Measurements from ENCODE around the gene GPR132.
A peak's percentile ranks its signal among the peaks of the same experiment; 100 is the strongest.
"Not testable (repeated sequence)": the region's sequence is repeated elsewhere in the genome, so short reads cannot be mapped to it uniquely, and the experiment has no call there.

GPR132 gene

GRCh38 chr14:105090493-105091053 lies 25.3 kb upstream of the GPR132 start:
- peak; percentile 73 for DNase-seq

DNA sequence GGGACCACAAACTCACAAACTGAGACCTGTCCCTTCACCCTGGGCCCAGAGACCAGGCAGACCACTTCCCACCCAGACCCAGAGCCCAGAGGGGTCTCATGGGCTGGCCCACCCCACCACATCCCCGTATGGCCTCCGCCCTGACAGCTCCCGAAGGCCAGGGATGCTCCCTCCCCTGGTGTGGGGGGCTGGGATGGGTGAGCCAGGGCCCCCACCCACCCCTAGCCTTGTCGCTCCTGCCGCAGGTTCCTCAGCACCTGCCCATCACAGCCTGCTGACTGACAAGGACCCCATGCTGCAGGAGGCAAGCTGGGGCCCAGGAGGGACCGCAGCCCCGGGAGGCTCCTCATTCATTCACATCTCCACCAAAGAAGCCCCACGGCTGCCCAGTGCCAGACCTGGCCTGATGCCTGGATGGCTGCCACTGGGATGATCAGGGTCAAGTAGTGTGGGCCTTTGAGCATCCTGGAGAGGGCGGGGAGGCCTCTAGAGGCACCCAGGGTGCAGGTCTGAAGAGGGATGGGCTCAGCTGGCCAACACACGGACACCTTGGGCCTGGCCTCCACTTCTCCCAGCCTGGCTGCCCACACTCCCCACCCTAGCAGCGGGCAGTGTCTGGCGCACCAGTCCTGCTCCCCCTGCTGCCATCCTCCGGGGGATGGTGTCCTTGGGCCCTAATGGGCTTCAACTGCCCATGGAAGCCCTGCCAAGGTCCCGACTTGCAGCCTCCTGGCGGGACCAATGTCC lies 24.7 kb upstream of the GPR132 start:
- no peak for DNase-seq

DNA sequence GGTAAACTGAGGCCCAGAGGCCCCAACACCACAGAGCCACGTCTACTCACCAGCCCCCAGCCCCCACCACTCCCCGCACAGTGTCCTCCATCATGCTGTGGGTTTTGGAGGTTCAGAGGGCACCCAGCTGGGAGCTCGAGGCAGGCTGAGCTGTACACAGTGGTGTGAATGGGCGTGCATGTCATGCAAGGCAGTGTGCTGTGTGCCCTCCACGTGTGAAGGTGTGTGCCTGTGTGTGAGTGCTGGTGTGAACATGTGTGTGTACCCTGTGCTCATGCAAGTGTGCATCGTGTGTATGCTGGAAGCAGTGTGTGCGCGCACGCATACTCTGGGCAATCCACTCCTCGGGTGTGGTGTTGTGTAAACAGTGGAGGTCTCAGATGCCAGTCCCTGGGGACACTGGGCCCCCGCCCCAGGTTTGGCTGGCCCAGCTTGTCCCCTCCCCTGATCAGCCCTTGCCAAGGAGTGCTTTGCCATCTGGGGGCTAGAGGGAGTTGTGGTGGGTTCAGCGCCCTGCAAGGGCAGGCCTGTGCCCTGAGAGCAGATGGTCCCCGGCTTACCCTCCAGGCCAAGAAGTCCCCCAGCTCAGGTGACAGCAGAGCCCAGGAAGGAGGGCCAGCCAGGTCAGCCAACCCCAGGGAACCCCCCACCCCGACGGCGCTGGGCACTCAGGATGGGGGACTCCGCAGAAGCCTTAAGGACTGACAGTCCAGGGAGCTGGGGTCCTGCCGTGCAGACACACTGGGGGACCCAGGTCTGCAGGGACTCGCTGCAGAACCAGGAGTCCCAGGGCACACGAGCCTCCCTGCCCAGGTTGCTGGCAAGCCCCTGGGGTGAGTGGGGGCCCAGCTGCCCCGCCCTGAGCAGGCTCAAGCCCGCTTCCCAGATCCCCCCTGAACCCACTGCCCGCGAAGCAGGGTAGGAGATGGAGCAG lies 23.8 kb upstream of the GPR132 start:
- no peak for DNase-seq

- no peak for DNase-seq
Observed at GRCh38 chr14:105087963-105088811, 23.0 kb upstream of the GPR132 start.

DNA sequence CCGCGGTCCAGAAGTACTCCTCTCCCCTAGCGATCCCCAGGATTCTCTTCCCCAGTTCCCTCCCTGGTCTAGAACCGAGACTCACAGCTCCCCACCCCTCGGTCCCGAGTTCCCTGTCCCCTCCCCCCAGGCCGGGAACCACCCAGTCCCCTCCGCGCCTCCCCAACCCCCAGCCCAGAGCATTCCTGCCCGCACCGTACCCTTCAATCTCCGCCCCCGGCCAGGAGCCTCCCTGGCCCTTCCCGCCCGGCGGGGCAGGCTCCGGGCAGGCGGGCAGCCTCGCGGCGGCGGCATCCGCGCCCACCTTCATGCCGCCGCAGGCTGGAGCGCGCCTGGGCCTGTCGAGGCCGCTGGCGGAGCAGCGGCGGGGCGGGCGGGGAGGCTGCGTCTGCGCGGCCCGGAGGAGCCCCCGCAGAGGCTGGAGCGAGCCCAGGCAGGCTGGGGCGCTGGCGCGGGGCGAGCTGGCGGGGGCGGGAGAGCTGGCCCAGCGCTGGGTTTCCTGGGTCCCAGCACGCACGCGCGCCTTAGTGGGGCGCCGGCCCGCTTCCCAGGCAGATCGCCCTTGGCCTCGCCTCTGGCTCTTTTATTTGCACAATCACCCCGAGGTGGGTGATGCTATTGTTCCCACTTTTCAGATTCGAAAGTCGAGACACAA lies 22.2 kb upstream of the GPR132 start:
- DNase-seq: no peak

- peak; percentile 78 for DNase-seq
Observed at GRCh38 chr14:105086833-105087307, 21.6 kb upstream of the GPR132 start.

GRCh38 chr14:105085766-105086165 lies 20.5 kb upstream of the GPR132 start:
- DNase-seq: no peak

DNA sequence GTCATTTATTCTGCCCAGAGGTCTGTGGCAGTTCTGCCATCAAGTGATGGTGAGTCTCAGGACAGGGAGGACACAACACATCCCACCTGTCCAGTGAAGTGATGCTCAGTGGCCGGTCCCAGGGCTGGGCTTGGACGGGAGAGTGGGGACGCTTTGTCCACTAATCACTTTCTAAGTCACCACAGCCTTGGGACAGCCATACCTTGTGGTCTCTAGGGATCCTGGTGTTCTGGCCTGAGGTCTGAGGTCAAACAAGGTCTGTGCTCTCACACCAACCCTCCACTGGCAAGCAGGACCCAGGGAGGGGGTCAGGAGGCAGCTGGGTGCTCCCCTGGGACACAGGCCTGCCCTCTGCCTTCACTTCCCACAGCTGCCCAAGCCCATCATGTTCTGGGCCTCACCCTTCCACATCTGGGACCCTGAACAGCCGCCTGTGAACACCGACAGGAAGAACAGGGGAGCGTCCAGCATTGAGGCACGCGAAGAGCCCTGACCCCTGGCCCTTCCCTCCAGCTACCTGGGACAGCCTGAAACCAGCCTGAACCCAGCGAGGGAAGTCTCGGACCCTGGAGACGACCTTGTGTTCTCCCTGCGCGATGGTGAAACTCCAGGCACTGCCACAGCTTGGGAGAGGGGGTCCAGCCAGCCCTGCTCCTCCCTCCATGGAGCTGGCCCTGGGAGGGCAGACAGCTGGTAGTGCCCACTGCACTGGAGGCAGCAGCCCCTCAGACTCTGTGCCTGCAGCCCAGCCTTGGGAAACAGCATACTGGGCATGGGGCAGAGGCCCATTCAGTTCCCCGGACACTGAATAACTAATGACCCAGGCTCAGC lies 19.7 kb upstream of the GPR132 start:
- no peak for DNase-seq

DNA sequence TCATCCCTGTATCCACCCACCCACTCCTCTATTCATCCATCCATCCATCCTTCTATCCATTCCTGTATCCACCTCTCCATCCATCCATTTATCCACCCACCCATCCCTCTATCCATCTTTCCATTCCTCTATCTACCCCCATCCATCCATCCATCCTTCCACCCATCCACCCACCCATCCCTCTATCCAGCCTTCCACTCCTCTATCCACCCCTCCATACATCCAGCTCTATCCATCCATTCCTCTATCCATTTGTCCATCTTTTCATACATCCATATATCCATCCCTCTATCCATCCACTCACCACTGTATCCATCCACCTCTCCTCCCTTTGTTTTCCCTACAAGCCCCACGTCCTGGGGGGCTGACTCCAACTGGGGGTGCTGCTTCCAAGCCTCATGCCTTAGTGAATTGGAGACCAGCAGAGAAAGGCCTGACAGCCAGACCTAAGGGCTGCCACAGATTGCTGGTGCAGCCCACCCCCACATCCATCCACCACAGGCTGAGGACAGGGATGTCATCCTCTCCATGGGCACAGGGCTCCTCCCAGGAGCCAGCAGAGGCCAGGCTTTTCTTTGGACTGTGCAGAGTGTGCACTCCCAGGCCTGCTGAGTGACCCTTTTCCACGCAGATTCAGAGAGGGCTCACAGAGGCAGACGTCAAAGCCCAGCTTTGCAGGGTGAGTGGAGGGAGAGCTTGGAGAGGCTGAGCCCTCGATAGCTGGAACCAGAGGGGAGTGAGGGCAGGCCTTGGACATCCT lies 18.9 kb upstream of the GPR132 start:
- DNase-seq: no peak

- DNase-seq: no peak
Observed at GRCh38 chr14:105082703-105083102, 17.5 kb upstream of the GPR132 start.

DNA sequence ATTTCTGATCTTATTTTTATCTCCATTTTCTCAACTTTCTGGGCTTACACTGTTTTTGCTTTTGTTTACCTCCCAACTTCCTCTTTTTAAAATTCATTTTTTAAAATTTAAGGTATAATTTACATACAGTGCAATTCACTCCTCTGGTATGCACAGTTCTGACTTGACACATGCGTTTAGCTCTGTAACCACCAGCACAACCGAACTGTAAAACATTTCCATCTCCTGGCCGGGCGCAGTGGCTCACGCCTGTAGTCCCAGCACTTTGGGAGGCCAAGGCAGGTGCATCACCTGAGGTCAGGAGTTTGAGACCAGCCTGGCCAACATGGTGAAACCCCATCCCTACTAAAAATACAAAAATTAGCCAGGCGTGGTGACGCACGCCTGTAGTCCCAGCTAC lies 16.2 kb upstream of the GPR132 start:
- not testable (repeated sequence) for DNase-seq

DNA sequence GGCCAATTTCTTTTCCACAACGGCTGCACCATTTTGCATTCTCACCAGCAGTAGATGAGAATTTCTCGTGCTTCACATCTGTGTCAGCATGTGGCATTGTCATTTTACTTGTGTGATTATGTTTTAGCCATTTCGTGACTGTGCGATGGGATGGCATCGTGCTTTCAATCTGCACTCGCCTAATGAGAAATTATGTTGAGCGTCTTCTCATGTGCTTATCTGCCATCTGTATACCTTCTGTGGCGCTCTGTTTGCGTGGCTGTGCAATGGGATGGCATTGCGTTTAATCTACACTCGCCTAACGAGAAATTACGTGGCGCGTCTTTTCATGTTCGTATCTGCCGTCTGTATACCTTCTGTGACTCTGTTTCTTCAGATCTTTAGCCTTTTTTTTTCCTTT lies 14.9 kb upstream of the GPR132 start:
- no peak for DNase-seq

DNA sequence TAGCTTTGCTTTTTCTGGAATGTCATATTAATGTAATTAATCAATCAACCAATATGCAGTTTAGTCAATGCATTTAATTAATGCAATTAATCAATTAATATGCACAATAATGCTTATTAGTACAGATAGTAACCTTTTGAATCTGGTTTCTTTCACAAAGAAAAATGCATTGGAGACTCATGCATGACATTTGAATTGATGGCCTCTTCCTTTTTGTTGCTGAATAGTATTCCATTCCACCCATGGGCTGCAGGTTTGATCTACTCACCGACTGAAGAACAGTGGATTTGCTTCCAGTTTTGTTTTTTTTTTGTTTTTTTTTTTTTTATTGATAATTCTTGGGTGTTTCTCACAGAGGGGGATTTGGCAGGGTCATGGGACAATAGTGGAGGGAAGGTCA lies 13.1 kb upstream of the GPR132 start:
- DNase-seq: no peak

DNA sequence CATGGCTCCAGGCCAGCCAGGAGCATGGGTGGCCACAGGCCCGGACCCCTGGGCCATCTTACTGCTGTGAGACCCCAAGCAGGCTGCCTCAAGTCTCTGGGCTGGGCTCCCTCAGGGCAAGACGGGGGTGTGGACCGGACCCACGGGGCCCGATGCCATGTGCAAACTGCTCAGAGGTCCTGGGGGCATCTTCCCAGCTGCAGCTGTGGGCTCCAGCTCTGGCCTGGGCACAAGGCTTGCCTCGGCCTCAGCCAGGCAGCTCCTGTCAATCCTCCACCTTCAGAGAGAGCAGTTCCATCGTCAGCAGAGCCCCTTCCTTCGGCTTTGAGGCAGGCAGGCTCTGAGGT lies 12.4 kb upstream of the GPR132 start:
- no peak for DNase-seq

- DNase-seq: no peak
Observed at GRCh38 chr14:105076805-105077648, 11.8 kb upstream of the GPR132 start.

DNA sequence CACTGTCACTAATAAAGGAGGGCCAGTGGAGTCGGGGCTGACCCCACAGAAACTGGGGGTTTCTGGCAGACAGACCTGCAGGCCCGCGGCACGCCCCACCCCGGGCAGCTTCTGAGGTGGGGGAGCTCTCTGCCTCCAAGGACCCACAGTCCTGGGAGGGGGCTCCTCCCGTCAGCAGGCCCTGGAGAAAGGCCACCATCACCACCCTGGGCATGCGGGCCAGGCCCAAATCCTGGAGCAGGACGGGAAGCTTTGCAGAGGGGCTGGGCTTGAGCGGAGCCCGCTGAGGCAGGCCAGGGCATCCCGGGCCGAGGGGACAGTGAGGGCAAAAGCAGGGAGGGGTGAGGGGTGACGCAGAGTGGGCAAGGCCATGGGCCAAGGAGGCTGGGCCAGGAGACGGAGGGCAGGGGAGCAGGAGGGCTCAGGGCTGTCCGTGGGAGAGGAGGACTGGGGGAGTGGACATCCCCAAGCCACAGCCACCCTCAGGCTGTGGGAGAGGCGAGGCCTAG lies 11.1 kb upstream of the GPR132 start:
- no peak for DNase-seq

DNA sequence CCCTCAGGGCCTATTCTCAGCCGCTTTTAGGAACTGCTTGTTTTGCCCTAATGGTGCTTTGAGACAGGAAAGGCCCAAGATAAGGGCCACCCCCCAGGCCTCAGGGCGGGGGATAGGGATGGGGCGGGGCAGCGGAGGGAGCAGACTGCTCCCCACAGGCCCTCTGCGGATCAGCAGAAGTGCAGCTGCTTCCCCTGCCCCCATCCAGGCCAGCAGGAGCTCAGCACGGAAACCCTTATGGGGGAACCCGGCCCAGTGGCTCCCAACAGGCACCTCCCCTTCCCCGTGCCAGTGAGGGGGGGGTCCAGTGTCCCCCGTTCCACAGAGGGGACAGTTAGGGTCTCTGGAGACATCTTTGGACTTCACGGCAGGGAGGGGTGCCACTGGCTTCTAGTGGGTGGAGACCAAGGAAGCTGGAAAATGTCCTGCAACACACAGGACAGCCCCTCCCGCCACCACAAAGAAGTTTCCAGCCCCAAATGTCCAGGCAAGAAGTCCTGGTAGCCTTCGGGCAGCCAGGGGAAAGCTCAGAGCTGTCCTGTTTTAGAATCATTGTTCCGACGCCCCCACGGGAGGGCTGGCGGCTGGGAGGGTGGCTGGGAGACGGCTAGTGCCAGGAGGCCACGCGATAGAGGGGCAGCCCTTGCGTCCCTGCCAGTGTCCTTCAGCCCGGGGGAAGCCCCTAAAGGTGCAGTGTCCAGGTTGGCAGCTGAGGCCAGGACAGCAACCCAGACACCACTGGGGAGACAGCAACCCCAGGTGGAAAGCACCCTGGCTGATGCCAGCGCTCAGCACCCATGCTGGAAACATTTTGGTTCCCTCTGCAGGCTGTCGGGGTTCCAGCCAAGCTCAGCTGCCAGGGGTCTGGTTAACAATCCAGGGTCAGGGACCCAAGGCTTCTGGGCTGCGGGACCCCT lies 10.4 kb upstream of the GPR132 start:
- DNase-seq: peak; percentile 89

DNA sequence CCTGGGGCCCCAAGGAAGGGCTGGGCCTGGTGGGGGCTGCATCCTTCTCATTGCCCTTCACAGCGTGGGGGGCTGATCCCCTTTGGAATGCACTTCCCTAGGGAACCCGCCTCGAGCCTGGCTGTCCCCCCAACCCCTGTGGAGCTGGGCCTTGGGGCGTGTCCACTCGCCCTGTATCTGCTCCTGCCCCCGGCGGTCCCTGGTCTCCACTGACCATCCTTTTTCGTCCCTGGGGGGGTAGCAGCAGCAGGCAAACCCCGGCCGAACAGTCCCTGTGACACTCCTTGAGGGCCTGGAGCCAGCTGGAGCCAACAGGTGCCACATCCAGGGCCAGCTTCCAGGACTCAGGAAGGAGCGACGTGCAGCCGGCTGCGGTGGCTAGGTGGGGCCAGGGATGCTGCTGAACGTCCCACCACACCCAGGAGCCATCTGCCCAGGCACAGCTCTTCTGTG lies 9.4 kb upstream of the GPR132 start:
- no peak for DNase-seq
